ENCODE results near the gene DLL4. TPM values are rescaled to one million over a fixed set of nuclear protein-coding genes. Genes with fewer than 3 reads are reported as not detected.
A peak's percentile ranks its signal among the peaks of the same experiment; 100 is the strongest.

DLL4 gene
- total and polyA plus RNA-seq, 12 donors, result 0.66 to 15.9 (median 3.9) TPM

DNA sequence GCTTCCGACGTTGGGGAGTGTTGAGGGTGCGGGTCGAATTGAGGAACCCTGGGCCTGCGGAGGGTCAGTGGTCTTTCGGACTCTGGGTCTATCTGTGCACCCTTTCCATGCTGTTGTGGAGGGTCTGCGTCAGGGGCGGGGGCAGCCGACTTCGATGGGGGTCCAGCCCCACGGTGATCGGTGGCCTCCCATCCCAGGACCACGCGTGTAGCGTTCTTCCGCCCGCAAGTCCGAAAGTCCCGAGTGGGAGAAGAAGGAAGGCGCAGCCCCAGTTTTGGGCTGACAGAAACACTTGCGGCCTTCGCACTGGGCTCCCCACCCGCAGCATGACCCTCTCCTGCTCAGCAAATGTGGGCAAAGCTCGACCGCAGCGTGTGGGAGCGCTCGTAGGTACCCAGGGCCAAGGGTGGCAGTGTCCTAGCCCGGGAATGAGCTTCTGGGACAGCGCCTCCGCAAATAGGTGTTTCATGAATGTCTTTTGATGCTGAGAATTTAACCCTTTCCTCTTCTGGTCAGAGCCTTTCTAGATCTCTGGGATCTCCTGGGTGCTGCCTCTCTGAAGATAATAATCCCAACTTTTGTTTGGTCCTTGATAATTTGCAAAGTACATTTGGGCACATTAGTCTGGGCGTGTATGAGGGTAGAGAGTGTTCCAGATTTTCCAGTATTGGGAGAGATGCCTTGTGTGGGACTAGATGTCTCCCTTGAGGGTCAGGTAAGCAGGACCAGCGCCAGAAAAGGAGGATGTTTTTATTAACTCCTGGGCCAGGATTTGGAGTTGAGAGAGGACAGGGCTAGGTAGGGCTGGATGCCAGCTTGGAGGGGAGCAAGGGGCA lies 2.3 kb upstream of the DLL4 start:
- Histone ChIP-seq H3K27ac (no peak overlapping the region), H3K4me3 (peak overlapping the region in 1 of 4 donors; percentile 27), H3K9me3 (replicated peaks in 1 of 3) (no peaks in the 10 kb centered on the region), H3K36me3 (replicated peaks in 1 of 2) (no peaks in the 10 kb centered on the region), H3K27me3 (peaks cover 37% of the 10 kb centered on the region), H3K4me1 (replicated peaks in 1 of 2) (peaks cover 41 to 50% of the 10 kb centered on the region in 2 donors)
- intact Hi-C loops (cut with DNase I), result no loop called here
- WGBS, 4 donors, result 53 to 61% (median 57%) methylated on average over 27 to 33 of the region's 33 CpGs
- DNase-seq, result no peak
- no peak for TF ChIP-seq POLR2A (IDR thresholded peaks at IDR 0.05)
- TF ChIP-seq, protein P1, sequence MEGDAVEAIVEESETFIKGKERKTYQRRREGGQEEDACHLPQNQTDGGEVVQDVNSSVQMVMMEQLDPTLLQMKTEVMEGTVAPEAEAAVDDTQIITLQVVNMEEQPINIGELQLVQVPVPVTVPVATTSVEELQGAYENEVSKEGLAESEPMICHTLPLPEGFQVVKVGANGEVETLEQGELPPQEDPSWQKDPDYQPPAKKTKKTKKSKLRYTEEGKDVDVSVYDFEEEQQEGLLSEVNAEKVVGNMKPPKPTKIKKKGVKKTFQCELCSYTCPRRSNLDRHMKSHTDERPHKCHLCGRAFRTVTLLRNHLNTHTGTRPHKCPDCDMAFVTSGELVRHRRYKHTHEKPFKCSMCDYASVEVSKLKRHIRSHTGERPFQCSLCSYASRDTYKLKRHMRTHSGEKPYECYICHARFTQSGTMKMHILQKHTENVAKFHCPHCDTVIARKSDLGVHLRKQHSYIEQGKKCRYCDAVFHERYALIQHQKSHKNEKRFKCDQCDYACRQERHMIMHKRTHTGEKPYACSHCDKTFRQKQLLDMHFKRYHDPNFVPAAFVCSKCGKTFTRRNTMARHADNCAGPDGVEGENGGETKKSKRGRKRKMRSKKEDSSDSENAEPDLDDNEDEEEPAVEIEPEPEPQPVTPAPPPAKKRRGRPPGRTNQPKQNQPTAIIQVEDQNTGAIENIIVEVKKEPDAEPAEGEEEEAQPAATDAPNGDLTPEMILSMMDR (IDR thresholded peaks at IDR 0.05), result no peak

- H3K4me3 ChIP-seq, result peak overlapping the region in 1 of 4 donors; percentile 55
- peaks cover 41 to 50% of the 10 kb centered on the region in 2 donors for H3K4me1 ChIP-seq (replicated peaks in 1 of 2)
- no peak for DNase-seq
- no peak overlapping the region for H3K27ac ChIP-seq
- 17 to 23% (median 20%) methylated on average over 18 to 24 of the region's 24 CpGs for WGBS, 4 donors
- peaks cover 42% of the 10 kb centered on the region for H3K27me3 ChIP-seq
- no peaks in the 10 kb centered on the region for H3K36me3 ChIP-seq (replicated peaks in 1 of 2)
- intact Hi-C loops (cut with DNase I), result no loop called here
- no peak for TF ChIP-seq POLR2A (IDR thresholded peaks at IDR 0.05)
- TF ChIP-seq, protein P1 (IDR thresholded peaks at IDR 0.05), result no peak
- no peaks in the 10 kb centered on the region for H3K9me3 ChIP-seq (replicated peaks in 1 of 3)
Observed at GRCh38 chr15:40927495-40927872, 1.7 kb upstream of the DLL4 start.

GRCh38 chr15:40927873-40928806 lies 1.0 kb upstream of the DLL4 start:
- Histone ChIP-seq H3K27me3 (peaks cover 42% of the 10 kb centered on the region), H3K4me1 (replicated peaks in 1 of 2) (peaks cover 41 to 50% of the 10 kb centered on the region in 2 donors), H3K27ac (no peak overlapping the region), H3K9me3 (replicated peaks in 1 of 3) (no peaks in the 10 kb centered on the region), H3K4me3 (peak overlapping the region in 1 of 4 donors; percentile 55), H3K36me3 (replicated peaks in 1 of 2) (no peaks in the 10 kb centered on the region)
- no peak for DNase-seq
- 1 to 3% (median 2%) methylated on average over 9 to 68 of the region's 68 CpGs for WGBS, 4 donors
- intact Hi-C loops (cut with DNase I), result no loop called here
- TF ChIP-seq POLR2A (IDR thresholded peaks at IDR 0.05), result no peak
- TF ChIP-seq, protein P1 (IDR thresholded peaks at IDR 0.05), result no peak
